ENCODE measurements around the gene ABCB7.

Gene ABCB7

GRCh38 chrX:75114638-75115037 is 41.4 kb downstream of the ABCB7 start:
- DNase-seq: no peak
- H3K14ac ChIP-seq (ENCODE audit: low read length): no peak overlapping the region
- WGBS (ENCODE audit: extremely low coverage, insufficient coverage, insufficient read length): no CpG with 5 or more reads among the region's 3 CpGs

DNA sequence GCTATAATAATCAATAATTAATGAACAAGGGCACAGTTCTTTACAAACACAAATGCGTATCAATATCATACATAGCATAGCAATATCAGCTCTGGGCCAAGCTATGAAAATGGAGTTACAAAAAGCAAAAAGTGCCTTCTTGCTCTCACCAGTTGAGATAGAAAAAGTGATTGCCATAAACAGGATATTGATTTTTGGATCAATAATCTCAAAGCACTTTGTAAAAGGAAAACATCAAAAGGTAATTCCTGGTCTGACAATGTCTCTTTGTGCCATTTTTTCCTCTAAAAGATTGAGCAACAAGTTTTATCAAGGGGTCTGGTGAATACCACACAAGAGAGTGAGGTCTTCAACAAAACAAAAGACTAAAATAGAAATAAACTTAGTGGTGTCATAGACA is 42.4 kb downstream of the ABCB7 start:
- WGBS (ENCODE audit: extremely low coverage, insufficient coverage, insufficient read length): no CpG with 5 or more reads among the region's 1 CpG
- H2BK5ac ChIP-seq (ENCODE audit: low read depth, low read length, poor library complexity): no peak overlapping the region
- no peak overlapping the region for H3K14ac ChIP-seq (ENCODE audit: low read length)
- no peaks in the 10 kb centered on the region for H3K9me3 ChIP-seq (ENCODE audit: insufficient read depth, low read depth, low read length)
- H2BK120ac ChIP-seq (ENCODE audit: insufficient read depth, low read length, poor library complexity): no peak overlapping the region
- H2AK5ac ChIP-seq (ENCODE audit: low read length): no peak overlapping the region
- no peaks in the 10 kb centered on the region for H3K27me3 ChIP-seq (ENCODE audit: insufficient read depth, low read length)
- no peaks in the 10 kb centered on the region for H3K36me3 ChIP-seq (ENCODE audit: control insufficient read depth in 1 of 2, insufficient read depth in 2 of 2, low read length in 2 of 2)
- no peak overlapping the region for H3K9ac ChIP-seq (ENCODE audit: low read length)
- H3K79me2 ChIP-seq (ENCODE audit: control insufficient read depth, insufficient read depth, low read length, poor library complexity): no peaks in the 10 kb centered on the region
- DNase-seq: no peak
- H4K8ac ChIP-seq (ENCODE audit: low read depth, low read length): no peak overlapping the region
- H3K18ac ChIP-seq (ENCODE audit: low read length): no peak overlapping the region
- no peak overlapping the region for H2BK12ac ChIP-seq (ENCODE audit: low read length)
- no peaks in the 10 kb centered on the region for H3K79me1 ChIP-seq (ENCODE audit: low read length)
- H4K91ac ChIP-seq (ENCODE audit: low read depth, low read length): no peak overlapping the region
- H3K4ac ChIP-seq (ENCODE audit: low read depth, low read length): no peak overlapping the region
- no peak overlapping the region for H3K4me3 ChIP-seq (ENCODE audit: low read depth, low read length)
- no peak overlapping the region for H3K27ac ChIP-seq (ENCODE audit: low read depth, low read length)
- no peak overlapping the region for H4K12ac ChIP-seq (ENCODE audit: low read depth, low read length)
- no peaks in the 10 kb centered on the region for H3K4me1 ChIP-seq (ENCODE audit: control insufficient read depth in 1 of 2, insufficient read depth in 2 of 2, low read length in 2 of 2)
- no peak overlapping the region for H2AFZ ChIP-seq (ENCODE audit: insufficient read depth, low read length, poor library complexity)
- no peak overlapping the region for H3K23ac ChIP-seq (ENCODE audit: low read length)
- H3K4me2 ChIP-seq (ENCODE audit: low read length): no peak overlapping the region

More at GRCh38 chrX:75114638-75115037, 41.4 kb downstream of the ABCB7 start:
- Histone ChIP-seq H3K36me3 (ENCODE audit: control insufficient read depth in 1 of 2, insufficient read depth in 2 of 2, low read length in 2 of 2) (no peaks in the 10 kb centered on the region), H3K27me3 (ENCODE audit: insufficient read depth, low read length) (no peaks in the 10 kb centered on the region), H4K8ac (ENCODE audit: low read depth, low read length) (no peak overlapping the region), H4K91ac (ENCODE audit: low read depth, low read length) (no peak overlapping the region), H3K18ac (ENCODE audit: low read length) (no peak overlapping the region), H3K27ac (ENCODE audit: low read depth, low read length) (no peak overlapping the region), H3K9me3 (ENCODE audit: insufficient read depth, low read depth, low read length) (no peaks in the 10 kb centered on the region), H3K79me1 (ENCODE audit: low read length) (no peaks in the 10 kb centered on the region), H3K4me1 (ENCODE audit: control insufficient read depth in 1 of 2, insufficient read depth in 2 of 2, low read length in 2 of 2) (no peaks in the 10 kb centered on the region), H2BK12ac (ENCODE audit: low read length) (no peak overlapping the region), H2AFZ (ENCODE audit: insufficient read depth, low read length, poor library complexity) (no peak overlapping the region), H3K4me2 (ENCODE audit: low read length) (no peak overlapping the region), H4K12ac (ENCODE audit: low read depth, low read length) (no peak overlapping the region), H2BK120ac (ENCODE audit: insufficient read depth, low read length, poor library complexity) (no peak overlapping the region), H3K4me3 (ENCODE audit: low read depth, low read length) (no peak overlapping the region), H3K23ac (ENCODE audit: low read length) (no peak overlapping the region), H2BK5ac (ENCODE audit: low read depth, low read length, poor library complexity) (no peak overlapping the region), H3K9ac (ENCODE audit: low read length) (no peak overlapping the region), H3K4ac (ENCODE audit: low read depth, low read length) (no peak overlapping the region), H2AK5ac (ENCODE audit: low read length) (no peak overlapping the region), H3K79me2 (ENCODE audit: control insufficient read depth, insufficient read depth, low read length, poor library complexity) (no peaks in the 10 kb centered on the region)

- Histone ChIP-seq H3K4ac (ENCODE audit: low read depth, low read length) (no peak overlapping the region), H4K8ac (ENCODE audit: low read depth, low read length) (no peak overlapping the region), H2AK5ac (ENCODE audit: low read length) (no peak overlapping the region), H3K18ac (ENCODE audit: low read length) (no peak overlapping the region), H3K23ac (ENCODE audit: low read length) (no peak overlapping the region), H2BK5ac (ENCODE audit: low read depth, low read length, poor library complexity) (no peak overlapping the region), H2BK12ac (ENCODE audit: low read length) (no peak overlapping the region), H3K27ac (ENCODE audit: low read depth, low read length) (no peak overlapping the region), H3K27me3 (ENCODE audit: insufficient read depth, low read length) (no peaks in the 10 kb centered on the region), H3K9me3 (ENCODE audit: insufficient read depth, low read depth, low read length) (no peaks in the 10 kb centered on the region), H3K79me1 (ENCODE audit: low read length) (no peaks in the 10 kb centered on the region), H4K12ac (ENCODE audit: low read depth, low read length) (no peak overlapping the region), H3K79me2 (ENCODE audit: control insufficient read depth, insufficient read depth, low read length, poor library complexity) (no peaks in the 10 kb centered on the region), H3K9ac (ENCODE audit: low read length) (no peak overlapping the region), H3K4me3 (ENCODE audit: low read depth, low read length) (no peak overlapping the region), H4K91ac (ENCODE audit: low read depth, low read length) (no peak overlapping the region), H2AFZ (ENCODE audit: insufficient read depth, low read length, poor library complexity) (no peak overlapping the region), H2BK120ac (ENCODE audit: insufficient read depth, low read length, poor library complexity) (no peak overlapping the region), H3K4me2 (ENCODE audit: low read length) (no peak overlapping the region), H3K36me3 (ENCODE audit: control insufficient read depth in 1 of 2, insufficient read depth in 2 of 2, low read length in 2 of 2) (no peaks in the 10 kb centered on the region), H3K14ac (ENCODE audit: low read length) (no peak overlapping the region), H3K4me1 (ENCODE audit: control insufficient read depth in 1 of 2, insufficient read depth in 2 of 2, low read length in 2 of 2) (no peaks in the 10 kb centered on the region)
- DNase-seq: no peak
- WGBS (ENCODE audit: extremely low coverage, insufficient coverage, insufficient read length): no CpG with 5 or more reads among the region's 6 CpGs
These were observed 48.1 kb downstream of the ABCB7 start for GRCh38 chrX:75107863-75108509.

DNA sequence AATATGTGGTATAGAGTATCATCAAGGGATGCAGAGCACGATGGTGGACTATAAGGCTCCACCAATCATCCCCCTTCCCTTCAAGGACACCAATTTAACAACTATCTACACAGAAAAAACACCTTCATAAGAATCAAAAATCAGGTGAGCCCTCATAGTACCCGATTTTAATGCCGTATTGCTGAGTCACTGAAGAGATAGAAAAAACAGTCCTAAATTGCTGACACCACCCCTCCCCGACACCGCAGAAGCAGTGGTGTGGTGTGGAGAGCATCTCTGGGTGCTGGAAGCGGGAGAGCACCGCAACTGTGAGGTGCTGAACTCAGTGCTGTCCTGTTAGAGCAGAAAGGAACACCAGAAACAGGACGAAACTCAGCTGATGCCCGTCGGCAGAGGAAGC is 49.3 kb downstream of the ABCB7 start:
- H2BK5ac ChIP-seq (ENCODE audit: low read depth, low read length, poor library complexity): no peak overlapping the region
- no peak overlapping the region for H3K4me2 ChIP-seq (ENCODE audit: low read length)
- no peaks in the 10 kb centered on the region for H3K4me1 ChIP-seq (ENCODE audit: control insufficient read depth in 1 of 2, insufficient read depth in 2 of 2, low read length in 2 of 2)
- no peaks in the 10 kb centered on the region for H3K79me1 ChIP-seq (ENCODE audit: low read length)
- no CpG with 5 or more reads among the region's 10 CpGs for WGBS (ENCODE audit: extremely low coverage, insufficient coverage, insufficient read length)
- no peak overlapping the region for H4K8ac ChIP-seq (ENCODE audit: low read depth, low read length)
- no peak overlapping the region for H3K4me3 ChIP-seq (ENCODE audit: low read depth, low read length)
- no peaks in the 10 kb centered on the region for H3K9me3 ChIP-seq (ENCODE audit: insufficient read depth, low read depth, low read length)
- no peak overlapping the region for H4K91ac ChIP-seq (ENCODE audit: low read depth, low read length)
- no peak overlapping the region for H2BK12ac ChIP-seq (ENCODE audit: low read length)
- H3K79me2 ChIP-seq (ENCODE audit: control insufficient read depth, insufficient read depth, low read length, poor library complexity): no peaks in the 10 kb centered on the region
- no peak overlapping the region for H3K27ac ChIP-seq (ENCODE audit: low read depth, low read length)
- H3K27me3 ChIP-seq (ENCODE audit: insufficient read depth, low read length): no peaks in the 10 kb centered on the region
- H3K23ac ChIP-seq (ENCODE audit: low read length): no peak overlapping the region
- no peak overlapping the region for H2BK120ac ChIP-seq (ENCODE audit: insufficient read depth, low read length, poor library complexity)
- no peak overlapping the region for H2AFZ ChIP-seq (ENCODE audit: insufficient read depth, low read length, poor library complexity)
- no peak overlapping the region for H4K12ac ChIP-seq (ENCODE audit: low read depth, low read length)
- H2AK5ac ChIP-seq (ENCODE audit: low read length): no peak overlapping the region
- no peak overlapping the region for H3K4ac ChIP-seq (ENCODE audit: low read depth, low read length)
- H3K18ac ChIP-seq (ENCODE audit: low read length): no peak overlapping the region
- H3K36me3 ChIP-seq (ENCODE audit: control insufficient read depth in 1 of 2, insufficient read depth in 2 of 2, low read length in 2 of 2): no peaks in the 10 kb centered on the region
- DNase-seq: no peak
- no peak overlapping the region for H3K14ac ChIP-seq (ENCODE audit: low read length)
- no peak overlapping the region for H3K9ac ChIP-seq (ENCODE audit: low read length)

Measured in trophoblast cell (in vitro differentiated cells and primary cell).